ENCODE measurements around the gene MUC3A. TPM values are rescaled to one million over a fixed set of nuclear protein-coding genes. Genes with fewer than 3 reads are reported as not detected.

Gene MUC3A
- total and polyA plus RNA-seq, 2 of the 8 experiments (the other 6 are each of a cell fraction or from before 2014, with no cell fraction given), result 15.4 to 43.9 TPM

GRCh38 chr7:100943693-100944092 lies 5.6 kb upstream of the MUC3A start:
- H3K36me3 ChIP-seq (ENCODE audit: control insufficient read depth in 2 of 4, insufficient read depth in 4 of 4, low read length in 3 of 4), result no peaks in the 10 kb centered on the region
- H2BK20ac ChIP-seq (ENCODE audit: low read length), result peak overlapping the region; percentile 98; the same call in 1 of the 2 replicates
- H3K4ac ChIP-seq (replicated peaks; ENCODE audit: insufficient read length, low read depth, low read length), result no peak overlapping the region
- no peak overlapping the region for H3K56ac ChIP-seq (replicated peaks; ENCODE audit: insufficient read length, low read depth, low read length)
- ChIA-PET POLR2A (ENCODE audit: partially characterized antibody) (interaction anchor here (1.8 kb wide), 1 partner anchor 8 kb away, joined by 5 read pairs; no protein-coding TSS in a partner anchor), CTCF (ENCODE audit: partially characterized antibody) (interaction anchor here (1.0 to 1.8 kb wide), 5 partner anchors 11 to 115 kb away, joined by 3 to 6 read pairs (median 4); partner anchors contain the start of gene MUC17)
- DNase-seq (ENCODE audit: low read depth in 1 of 2, low spot score in 2 of 2) (no peak), FAIRE-seq (no peak)
- no peak overlapping the region for H4K5ac ChIP-seq (ENCODE audit: insufficient read length, low read depth, low read length)
- no peak overlapping the region for H3K27ac ChIP-seq (ENCODE audit: low read depth, low read length)
- H4K91ac ChIP-seq (replicated peaks; ENCODE audit: insufficient read length, low read length), result no peak overlapping the region
- H2BK120ac ChIP-seq (replicated peaks; ENCODE audit: low read depth, low read length), result no peak overlapping the region
- no peaks in the 10 kb centered on the region for H3K79me1 ChIP-seq (ENCODE audit: low read depth, low read length)
- no peak overlapping the region for H3K23ac ChIP-seq (ENCODE audit: insufficient read length)
- peak overlapping the region; percentile 16; the same call in 1 of the 2 replicates for H2BK5ac ChIP-seq (ENCODE audit: low read depth, low read length)
- no peaks in the 10 kb centered on the region for H4K20me1 ChIP-seq (replicated peaks in 1 of 2; ENCODE audit: control insufficient read depth in 1 of 2, insufficient read depth in 2 of 2, low read length in 2 of 2)
- H2AFZ ChIP-seq (ENCODE audit: low read length), result no peak overlapping the region
- no peak overlapping the region for H2BK12ac ChIP-seq (ENCODE audit: low read depth, low read length)
- H3K9ac ChIP-seq (replicated peaks in 1 of 4; ENCODE audit: extremely low read depth in 1 of 4, low read depth in 3 of 4, low read length in 3 of 4), result no peak overlapping the region
- peaks cover 2 to 4% of the 10 kb centered on the region in 2 experiments; a peak in 2 of 4 replicates for H3K9me3 ChIP-seq (ENCODE audit: insufficient read depth in 2 of 2, low read depth in 1 of 2, low read length in 1 of 2)
- H4K8ac ChIP-seq (ENCODE audit: extremely low read depth, insufficient read depth, low read length), result no peak overlapping the region
- no peak overlapping the region for H3K14ac ChIP-seq (ENCODE audit: insufficient read length)
- no peaks in the 10 kb centered on the region for H3K27me3 ChIP-seq (replicated peaks in 1 of 4; ENCODE audit: control insufficient read depth in 3 of 4, extremely low read depth in 1 of 4, insufficient read depth in 3 of 4, low read length in 3 of 4)
- peaks cover 2% of the 10 kb centered on the region; the same call in 1 of the 2 replicates for H3K23me2 ChIP-seq (ENCODE audit: low read depth, low read length)
- TF ChIP-seq TBP (IDR thresholded peaks at IDR 0.05; ENCODE audit: low read depth, low read length) (no peak), TCF12 (IDR thresholded peaks at IDR 0.05; ENCODE audit: low read depth, low read length) (peak; percentile 76; the same call in 1 of the 2 replicates), POU5F1 (IDR thresholded peaks at IDR 0.05; ENCODE audit: low read depth, low read length) (peak; percentile 55; the same call in 1 of the 2 replicates), GABPA (IDR thresholded peaks at IDR 0.05; ENCODE audit: borderline replicate concordance, insufficient read depth, low read length) (no peak), HDAC2 (IDR thresholded peaks at IDR 0.05; ENCODE audit: borderline replicate concordance in 1 of 2, low read depth in 2 of 2, low read length in 2 of 2) (peak in 1 of 2 experiments; percentile 91; a peak in 1 of 4 replicates), SRF (IDR thresholded peaks at IDR 0.05; ENCODE audit: low read depth, low read length) (no peak), NANOG (IDR thresholded peaks at IDR 0.05; ENCODE audit: insufficient read depth, low read depth, low read length, poor library complexity, severe bottlenecking) (peak; percentile 90), SP1 (IDR thresholded peaks at IDR 0.05; ENCODE audit: low read depth, low read length) (no peak)
- no peaks in the 10 kb centered on the region for H3K79me2 ChIP-seq (ENCODE audit: control insufficient read depth in 1 of 2, insufficient read depth in 2 of 2, low read length in 2 of 2)
- peaks cover 0 to 6% (median 4%) of the 10 kb centered on the region in 4 experiments; a peak in 3 of 7 replicates for H3K4me1 ChIP-seq (replicated peaks in 1 of 4; ENCODE audit: control insufficient read depth in 3 of 4, insufficient read depth in 4 of 4, low read length in 3 of 4)
- WGBS, 2 experiments (ENCODE audit: extremely low coverage in 1 of 2, insufficient coverage in 1 of 2, insufficient read length in 1 of 2, insufficient replicate concordance in 2 of 2, low coverage in 1 of 2, low lambda C conversion rate in 2 of 2, missing lambda C conversion rate in 1 of 2), result 61% methylated on average over 5 of the region's 5 CpGs; no CpG with 5 or more reads in 1 of the 2 experiments
- peak overlapping the region; percentile 81 for H3K18ac ChIP-seq (ENCODE audit: extremely low read depth, low read length)
- H2BK15ac ChIP-seq (ENCODE audit: low read length), result no peak overlapping the region
- no peak overlapping the region for H3K4me3 ChIP-seq (ENCODE audit: extremely low read depth in 1 of 4, insufficient read depth in 2 of 4, low read depth in 3 of 4, low read length in 4 of 4)
- no peak overlapping the region; a peak in 1 of 4 replicates for H3K4me2 ChIP-seq (ENCODE audit: insufficient read depth in 1 of 2, low read depth in 2 of 2, low read length in 2 of 2)
- H2AK5ac ChIP-seq (ENCODE audit: low read depth, low read length), result no peak overlapping the region

All from H1 (cell line).